ENCODE measurements around the gene COL18A1.
"Not testable (repeated sequence)": the region's sequence is repeated elsewhere in the genome, so short reads cannot be mapped to it uniquely, and the experiment has no call there.

COL18A1 gene

DNA sequence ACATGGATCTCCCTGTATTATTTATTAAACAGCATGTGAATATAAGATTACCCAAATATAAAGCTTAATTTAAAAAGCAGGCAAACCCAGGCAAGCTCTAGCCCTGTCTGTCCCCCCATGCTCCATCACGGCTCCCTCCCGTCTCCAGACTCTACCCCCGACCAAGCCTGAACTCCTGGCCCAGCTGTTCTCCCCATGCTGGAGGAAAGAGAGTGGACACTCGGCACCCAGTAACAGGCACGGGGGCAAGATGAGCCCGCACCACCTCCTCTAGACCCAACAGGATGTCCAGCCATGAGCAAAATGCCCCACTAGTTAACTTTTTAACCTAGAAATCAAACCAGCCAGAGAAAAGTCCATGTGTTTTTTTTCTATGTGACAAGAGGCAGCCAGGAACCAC lies 118.0 kb downstream of the COL18A1 start:
- no peak for DNase-seq (ENCODE audit: low read depth)

DNA sequence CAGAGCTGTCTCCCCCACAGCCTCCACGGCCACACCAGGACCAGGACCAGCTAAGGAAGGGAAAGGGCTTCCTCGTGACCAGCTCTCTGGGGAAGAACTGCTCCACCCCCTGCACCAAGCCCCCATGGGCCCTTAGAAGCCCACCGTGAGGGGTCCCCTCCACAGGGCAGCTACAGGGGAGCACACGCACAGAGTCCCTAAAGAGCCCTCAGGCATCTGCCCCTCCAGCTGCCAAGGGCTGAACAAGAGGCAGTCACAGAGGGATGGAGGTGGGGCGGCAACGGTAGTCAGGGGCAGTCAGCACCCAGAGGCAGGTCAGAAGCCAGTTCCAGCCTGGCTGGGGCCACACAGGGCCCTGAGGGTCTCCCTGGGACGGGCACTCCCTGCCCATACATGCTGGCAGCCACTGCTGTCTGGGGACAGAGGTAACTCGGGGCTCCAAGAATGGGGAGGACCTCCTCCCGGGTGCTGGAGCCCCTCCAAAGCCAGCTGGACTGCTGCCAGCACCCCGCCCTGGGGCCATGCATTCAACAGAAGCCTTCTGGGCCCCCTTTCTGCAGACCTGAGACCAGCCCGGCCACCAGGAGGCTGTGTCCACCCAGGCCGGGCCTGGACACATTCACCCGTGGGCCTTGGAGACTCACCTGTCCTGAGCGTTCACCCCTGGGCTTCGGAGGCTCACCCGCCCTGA lies 118.6 kb downstream of the COL18A1 start:
- no peak for DNase-seq (ENCODE audit: low read depth)

DNA sequence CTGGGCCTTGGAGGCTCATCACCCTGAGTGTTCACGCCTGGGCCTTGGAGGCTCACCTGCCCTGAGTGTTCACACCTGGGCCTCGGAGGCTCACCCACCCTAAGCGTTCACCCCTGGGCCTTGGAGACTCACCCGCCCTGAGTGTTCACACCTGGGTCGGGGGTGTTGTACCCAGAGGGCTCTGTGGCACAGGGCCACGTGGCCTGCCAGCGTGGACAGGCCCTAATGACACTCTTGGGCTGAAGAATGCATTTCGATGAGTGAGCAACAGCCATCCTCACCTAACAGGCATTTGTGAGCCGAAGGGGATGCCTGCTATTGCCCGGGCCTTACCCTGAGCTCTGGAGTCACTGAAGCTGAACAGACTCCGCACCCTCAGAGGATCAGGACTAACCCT lies 119.8 kb downstream of the COL18A1 start:
- no peak for DNase-seq (ENCODE audit: low read depth)

DNA sequence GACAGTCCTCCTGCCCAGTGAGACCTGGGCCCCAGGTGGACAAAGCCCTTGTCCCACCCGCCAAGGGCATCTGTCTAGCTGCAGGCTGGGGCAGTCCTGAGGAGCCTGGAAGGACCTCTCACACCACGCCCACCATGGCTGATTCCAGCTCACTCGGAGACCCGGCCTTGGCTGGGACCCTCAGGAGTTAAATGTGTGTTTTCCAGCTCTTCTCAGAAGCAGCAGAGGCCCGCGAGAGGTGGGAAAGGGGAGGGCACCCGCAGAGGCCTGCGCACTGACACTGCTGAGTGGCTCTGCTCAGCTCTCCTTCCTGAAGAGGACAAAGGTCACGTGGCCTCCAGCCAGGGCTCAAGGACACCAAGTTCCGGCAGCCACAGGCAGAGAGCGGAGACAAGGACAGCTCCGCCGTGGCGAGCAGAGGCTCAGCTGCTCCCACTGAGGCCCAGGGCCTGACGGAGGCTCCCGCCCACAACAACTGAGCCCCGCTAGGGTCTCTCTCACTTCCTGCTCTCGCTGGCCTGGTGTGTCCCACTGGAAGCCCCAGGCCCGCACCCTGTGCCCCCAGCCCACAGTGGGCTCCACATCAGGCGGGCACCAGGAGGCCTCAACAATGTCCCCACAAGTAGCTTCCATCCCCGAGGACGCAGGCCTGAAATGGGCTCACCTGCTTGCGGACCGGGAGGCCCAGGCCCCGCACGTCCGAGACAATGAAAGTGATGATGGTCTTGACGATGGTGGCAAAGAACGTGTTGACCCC lies 120.4 kb downstream of the COL18A1 start:
- no peak for DNase-seq (ENCODE audit: low read depth)

DNA sequence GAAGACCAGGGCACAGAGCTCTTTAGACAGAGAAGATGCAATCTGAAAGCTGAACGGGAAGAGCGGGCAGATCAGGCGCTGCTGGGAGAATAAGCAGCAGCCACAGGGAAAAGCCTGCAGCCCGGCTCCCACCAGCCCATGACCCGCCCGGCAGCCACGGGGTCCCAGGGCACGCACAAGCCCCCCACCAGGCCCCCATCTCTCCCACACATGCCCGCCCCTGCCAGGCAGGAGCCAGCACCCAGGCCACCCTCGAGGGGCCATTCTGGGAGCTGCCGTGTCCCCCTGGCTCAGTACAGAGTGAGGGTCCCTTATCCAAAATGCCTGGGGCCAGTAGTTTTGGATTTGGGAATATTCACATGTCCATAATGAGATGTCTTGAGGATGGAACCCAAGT lies 120.9 kb downstream of the COL18A1 start:
- no peak for DNase-seq (ENCODE audit: low read depth)

DNA sequence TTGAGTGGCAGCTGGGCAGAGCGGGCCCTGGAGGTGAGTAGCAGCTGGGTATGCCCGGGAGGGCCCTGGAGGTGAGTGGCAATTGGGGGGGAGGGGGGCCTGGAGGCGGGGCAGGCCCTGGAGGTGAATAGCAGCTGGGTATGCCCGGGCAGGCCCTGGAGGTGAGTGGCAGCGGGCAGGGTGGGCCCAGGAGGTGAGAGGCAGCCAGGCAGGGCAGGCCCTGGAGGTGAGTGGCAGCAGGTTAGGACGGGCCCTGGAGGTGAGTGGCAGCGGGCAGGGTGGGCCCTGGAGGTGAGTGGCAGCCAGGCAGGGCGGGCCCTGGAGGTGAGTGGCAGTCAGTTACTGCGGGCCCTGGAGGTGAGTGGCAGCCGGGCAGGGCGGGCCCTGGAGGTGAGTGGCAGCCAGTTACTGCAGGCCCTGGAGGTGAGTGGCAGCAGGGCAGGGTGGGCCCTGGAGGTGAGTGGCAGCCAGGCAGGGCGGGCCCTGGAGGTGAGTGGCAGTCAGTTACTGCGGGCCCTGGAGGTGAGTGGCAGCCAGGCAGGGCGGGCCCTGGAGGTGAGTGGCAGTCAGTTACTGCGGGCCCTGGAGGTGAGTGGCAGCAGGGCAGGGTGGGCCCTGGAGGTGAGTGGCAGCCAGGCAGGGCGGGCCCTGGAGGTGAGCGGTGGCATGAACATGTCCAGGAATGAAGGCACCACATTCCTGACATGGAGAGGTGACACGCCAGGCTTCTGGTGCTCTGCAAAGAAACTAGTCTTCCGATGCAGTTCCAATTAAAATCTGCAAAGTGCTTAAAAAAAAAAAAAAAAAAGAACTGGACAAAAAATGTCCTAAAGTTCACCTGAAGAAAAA lies 122.4 kb downstream of the COL18A1 start:
- not testable (repeated sequence) for DNase-seq (ENCODE audit: low read depth)

DNA sequence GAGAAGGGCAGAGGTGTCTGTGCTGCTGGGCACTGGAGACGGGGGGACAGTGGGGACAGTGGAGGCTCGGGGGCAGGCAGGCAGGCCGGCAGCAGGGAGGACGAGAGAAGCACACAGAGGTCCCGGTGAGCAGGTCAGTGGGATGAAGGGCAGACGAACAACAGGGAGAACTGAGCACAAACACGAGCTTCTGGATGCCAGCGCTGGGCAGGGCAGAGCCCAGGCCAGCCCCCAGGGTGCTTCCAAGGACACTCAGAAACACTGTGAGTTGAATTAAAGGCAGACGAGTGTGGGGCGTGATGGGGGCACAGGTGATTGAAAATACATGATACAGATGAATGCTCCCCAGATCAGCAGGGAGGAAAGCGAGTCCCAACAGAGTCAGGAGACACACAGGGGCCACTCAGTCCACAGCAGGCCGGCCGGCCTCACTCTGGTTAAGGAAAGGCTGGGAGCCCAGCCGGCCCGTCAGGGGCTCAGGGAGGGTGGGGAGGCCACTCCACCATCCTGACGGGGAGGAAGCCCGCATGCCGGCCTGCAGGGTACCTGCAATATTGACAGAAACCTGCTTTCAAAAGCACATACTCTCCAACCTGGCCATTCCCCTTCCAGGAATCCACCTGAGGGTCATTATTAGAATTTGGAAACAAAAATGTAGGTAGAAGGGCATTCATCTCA lies 123.2 kb downstream of the COL18A1 start:
- no peak for DNase-seq (ENCODE audit: low read depth)

DNA sequence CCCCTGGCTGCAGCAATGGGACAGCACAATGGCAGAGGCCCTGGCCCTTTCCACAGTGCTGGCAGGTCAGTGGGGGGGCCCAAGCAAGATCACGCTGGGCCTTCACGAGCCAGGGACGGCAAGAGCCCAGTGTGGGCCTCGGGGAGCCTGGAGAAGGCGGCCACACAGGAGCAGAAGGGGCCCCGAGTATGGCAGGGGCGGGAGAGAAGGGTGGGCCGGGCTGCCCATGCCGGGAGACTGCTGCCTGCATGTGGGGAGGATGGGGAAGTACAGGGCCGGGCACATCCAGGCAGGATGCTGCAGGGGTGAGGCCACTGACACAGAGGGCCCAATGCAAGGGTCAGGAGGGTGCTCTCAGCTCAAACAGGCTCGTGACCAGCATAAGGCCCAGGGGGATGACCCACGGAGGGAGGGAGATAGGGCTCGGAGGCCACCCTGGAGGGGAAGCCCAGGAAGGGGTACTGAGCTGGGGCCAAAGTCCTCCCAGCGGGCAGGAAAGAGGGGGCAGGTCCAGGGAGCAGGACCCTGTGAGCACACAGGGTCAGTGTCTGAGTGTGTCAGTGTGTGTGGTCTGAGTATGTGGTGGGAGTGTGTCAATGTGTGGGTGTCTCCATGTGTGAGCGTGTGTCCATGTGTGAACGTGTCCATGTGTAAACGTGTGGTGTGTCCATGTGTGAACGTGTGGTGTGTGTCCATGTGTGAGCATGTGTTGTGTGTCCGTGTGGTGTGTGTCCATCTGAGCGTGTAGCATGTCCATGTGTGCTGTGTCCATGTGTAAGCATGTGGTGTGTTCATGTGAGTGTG lies 124.2 kb downstream of the COL18A1 start:
- no peak for DNase-seq (ENCODE audit: low read depth)

DNA sequence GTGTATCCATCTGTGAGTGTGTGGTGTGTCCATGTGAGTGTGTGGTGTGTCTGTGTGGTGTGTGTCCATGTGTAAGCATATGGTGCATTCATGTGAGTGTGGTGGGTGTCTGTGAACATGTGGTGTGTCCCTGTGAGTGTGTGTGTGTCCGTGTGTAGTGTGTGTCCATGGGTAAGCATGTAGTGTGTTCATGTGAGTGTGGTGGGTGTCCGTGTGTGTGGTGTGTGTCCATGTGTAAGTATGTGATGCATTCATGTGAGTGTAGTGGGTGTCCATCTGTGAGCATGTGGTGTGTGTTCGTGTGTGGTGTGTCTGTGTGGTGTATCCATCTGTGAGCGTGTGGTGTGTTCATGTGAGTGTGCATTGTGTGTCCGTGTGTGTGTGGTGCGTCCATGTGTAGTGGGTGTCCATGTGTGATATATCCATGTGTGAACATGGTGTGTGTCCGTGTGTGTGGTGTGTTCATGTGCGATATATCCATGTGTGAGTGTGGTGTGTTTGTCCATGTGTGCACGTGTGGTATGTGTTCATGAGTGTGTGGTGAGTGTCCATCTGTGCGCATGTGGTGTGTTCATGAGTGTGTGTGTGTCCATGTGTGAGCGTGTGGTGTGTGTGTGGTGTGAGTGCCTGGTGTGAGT lies 124.9 kb downstream of the COL18A1 start:
- no peak for DNase-seq (ENCODE audit: low read depth)

DNA sequence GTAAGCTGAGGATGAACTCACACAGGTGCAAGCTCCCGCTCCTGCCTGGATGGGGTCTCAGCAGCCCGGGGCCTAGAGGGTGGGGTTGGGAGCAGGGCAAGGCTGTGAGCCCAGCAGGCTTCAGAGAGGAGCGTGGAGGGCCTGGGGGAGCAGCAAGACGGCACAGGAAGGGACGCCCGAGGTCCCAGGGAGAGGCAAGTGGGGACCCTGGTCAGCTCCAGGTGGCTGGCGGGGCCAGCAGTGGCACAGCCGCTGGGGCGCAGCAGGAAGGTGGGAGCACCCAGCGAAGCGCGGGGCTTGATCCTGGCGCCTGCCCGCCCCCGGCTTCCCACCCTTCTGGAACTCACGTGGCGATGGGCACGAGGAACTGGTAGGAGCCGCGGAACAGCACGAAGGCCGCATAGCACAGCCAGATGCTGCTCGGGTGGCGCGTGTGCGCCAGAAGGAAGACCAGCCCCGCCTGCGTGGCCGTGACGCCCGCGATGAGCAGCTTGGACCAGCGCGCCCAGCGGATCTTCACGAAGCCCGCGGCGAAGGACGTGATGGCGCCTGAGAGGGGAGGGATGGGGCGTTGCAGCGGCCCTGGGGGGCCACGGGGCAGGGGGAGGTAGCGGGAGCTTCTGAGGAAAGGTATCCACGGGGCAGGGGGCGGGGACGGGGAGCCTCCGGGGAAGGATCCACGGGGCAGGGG lies 125.6 kb downstream of the COL18A1 start:
- no peak for DNase-seq (ENCODE audit: low read depth)

DNA sequence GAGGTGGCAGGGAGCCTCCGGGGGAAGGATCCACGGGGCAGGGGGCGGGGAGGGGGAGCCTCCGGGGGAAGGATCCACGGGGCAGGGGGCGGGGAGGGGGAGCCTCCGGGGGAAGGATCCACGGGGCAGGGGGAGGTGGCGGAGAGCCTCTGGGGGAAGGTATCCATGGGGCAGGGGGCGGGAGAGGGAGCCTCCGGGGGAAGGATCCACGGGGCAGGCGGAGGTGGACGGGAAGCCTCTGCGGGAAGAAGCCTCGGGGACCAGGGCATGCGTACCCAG lies 126.1 kb downstream of the COL18A1 start:
- DNase-seq (ENCODE audit: low read depth): not testable (repeated sequence)

DNA sequence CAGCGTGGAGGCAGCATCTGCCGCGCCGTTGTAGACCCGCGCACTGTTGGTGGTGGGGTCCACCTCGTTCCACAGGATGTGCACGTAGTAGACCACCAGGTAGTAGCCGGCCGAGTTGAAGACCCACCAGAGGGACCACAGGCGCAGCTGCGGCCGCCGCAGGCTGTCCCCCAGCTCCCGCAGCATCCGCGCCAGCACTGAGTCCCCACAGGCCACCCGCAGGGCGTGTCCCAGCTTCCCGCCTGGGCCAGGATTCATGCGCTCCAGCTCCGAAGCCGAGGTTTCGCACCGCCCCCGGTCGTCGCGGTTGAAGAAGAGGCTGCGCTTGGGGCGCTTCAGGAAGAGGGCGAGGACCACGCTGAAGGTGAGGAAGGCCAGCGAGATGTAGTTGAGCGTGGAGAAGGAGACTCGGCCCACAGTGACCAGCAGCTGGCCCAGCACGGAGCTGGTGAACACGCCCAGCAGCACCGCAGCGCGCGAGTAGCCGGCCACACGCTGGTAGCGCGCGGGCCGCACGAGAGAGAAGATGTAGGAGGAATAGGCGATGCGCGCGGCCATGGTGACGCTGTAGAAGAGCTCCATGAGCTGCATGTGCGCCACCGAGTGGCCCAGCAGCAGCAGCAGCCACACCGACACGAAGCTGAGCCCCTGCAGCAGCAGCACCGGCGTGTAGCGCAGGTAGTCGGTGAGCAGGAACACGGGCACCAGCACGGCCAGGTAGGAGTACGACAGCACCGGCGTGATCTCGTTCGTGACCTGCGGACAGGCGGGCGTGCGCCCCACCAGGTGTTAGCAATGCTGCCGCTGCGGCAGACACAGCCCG lies 126.6 kb downstream of the COL18A1 start:
- DNase-seq (ENCODE audit: low read depth): no peak

DNA sequence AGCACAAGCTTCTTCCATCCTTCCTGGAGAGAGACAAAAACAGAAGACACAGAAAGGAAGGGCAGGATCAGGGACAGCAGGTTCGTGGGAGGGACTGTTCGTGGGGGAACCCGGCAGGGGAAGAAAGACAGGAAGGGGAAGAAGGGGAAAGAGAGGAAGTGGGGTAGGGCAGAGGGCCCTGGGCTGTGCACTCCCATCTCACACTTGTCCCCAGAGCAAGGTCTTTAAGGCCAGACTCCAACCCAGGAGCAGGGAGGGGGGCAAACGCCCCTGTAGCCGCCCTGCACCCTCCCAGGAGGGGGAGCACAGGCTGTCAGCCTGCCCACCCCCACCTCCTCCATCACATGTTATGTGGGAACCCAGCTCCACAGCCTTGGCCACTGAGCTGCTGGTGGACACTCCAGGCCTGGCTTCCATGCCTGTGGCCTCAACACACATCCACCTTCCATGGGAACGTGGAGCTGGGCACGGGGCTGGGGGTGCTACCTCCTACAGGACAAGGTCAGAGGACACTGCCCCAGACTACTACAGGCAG lies 127.9 kb downstream of the COL18A1 start:
- no peak for DNase-seq (ENCODE audit: low read depth)

DNA sequence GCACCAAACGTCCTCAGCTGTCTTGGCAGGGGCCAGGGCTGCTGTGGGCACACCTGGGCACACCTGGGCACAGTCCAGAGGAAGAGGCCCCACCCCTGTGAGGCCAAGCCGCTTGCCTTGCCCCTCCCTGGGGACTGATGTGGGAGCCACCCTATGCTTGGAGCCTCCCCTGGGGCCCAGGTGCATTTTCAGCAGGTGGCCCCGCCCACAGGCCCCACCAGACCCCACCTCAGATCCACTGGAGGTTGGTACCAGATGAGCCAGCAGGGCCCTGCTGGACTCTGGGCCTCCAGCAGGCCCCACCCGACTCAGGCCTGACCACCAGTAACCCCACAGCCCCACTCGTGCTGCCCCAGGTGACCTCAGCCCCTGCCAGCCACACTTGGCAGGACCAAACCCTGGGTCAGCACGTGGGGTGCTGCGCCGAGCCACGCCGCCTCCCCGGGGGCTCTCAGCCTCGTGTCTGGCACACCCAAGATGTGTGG lies 128.4 kb downstream of the COL18A1 start:
- DNase-seq (ENCODE audit: low read depth): no peak

DNA sequence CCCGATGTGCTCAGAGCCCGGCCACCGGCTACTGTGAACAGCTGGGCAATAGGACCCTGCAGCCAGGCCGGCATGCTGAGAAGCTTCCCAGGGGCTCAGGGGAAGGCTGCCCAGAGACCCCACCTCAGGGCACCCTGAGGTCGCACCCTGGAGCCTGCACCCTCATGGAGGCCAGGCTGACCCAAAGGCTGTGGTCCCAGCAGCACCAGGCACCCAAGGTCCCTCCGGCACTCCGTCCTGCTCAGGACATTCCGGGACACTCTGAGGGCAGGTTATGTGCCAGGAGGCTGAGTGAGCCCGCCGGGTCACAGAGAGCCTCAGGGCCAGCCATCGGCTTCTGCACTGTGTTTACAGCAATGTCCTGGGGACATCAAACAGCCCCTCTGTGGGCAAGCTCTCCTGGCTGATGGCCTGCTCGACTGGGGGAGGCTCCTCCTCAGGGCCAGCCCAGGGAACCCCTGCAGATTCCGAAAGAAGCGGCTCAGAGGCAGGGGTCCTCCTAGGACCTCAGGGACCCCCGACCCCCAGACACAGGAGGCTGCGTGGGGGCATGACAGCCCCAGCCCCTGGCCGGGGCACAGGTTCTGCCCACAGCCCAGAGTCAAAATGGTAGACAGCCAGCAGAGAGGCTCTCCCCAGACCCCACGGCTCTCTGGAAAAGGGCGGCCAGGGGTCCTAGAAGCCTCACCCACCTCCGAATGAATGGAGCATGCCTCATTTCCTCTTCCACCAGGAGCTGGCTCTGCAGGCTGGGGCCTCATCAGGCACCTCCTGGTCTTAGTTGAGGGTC lies 129.1 kb downstream of the COL18A1 start:
- DNase-seq (ENCODE audit: low read depth): no peak

DNA sequence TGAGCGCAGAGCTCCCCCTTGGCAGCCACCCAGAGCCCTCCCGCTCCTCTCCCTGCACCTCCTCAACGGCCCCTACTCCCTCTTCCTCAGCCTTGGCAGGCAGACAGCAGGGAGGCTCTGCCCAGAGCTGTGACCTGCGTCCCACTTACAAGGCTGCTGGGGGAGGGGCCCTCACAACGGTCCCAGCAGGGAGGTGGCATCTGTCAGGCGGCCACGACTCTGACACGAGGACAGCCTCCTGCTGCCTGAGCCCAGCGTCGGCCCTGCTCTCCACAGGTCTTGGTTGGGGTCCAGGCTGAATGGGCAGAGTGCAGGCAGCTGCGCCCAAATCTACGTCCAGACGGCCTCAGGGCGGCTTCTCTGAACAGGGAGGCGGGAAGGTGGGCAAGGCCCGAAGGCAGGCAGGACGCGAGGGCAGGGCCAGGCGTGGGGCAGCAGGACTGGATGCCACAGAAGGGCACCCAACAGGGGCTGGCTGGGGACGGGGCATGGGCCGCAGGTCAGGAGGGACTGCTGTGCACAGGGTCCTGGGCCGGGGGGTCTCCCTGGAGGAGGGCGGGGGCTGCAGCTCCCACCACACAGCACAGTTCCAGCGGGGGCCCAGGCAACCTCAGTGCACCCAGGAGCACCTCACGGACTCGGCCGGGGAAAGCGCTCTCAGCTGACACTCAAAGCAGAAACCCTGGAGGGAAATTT lies 129.8 kb downstream of the COL18A1 start:
- no peak for DNase-seq (ENCODE audit: low read depth)

DNA sequence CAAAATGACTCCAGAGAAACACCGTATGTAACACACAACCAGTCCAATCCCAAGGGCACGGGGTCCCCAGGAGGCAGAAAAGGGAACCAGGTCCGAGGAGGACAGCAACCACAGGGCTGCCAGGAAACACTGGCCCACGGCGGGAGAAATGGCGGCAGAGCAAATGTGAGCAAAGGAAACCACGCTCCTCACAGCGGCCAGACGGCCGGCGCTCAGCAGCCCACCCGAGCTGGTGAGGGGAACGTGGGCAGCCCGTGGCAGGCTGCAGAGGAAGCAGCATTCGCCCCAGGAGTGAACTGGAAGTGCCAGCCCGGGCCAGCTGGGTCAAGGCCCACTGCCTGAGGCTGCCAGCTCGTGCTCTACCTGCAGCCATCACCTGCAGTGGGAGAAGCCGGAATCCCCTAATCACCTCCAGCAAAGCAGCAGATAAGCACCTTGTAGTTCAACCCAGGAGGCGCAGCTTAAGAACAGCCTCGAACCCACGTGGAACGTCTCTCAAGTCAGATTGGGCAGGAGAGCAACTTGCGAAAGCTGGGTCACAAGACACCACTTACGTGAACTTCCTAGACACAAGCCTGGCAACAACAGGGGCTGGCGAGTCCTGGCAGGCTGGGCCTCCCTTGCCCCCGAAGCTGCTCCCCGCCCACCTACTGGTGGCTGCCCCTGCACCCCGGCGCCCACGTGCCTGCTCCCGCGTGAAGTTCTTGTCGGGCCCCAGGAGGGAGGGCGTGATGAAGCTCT lies 130.5 kb downstream of the COL18A1 start:
- DNase-seq (ENCODE audit: low read depth): no peak

All from stimulated activated CD8-positive, alpha-beta memory T cell treated with anti-CD3 and anti-CD28 coated beads, Interleukin-15, amount 100 ng/mL, for 24 hours (primary cell).